Gastroesophageal sphincter (tissue), 3 donors: ENCODE data around the gene MRGPRE.

Source experiments
- CTCF ChIP-seq, 4 experiments: fragments of 200-600 bp in 2 of 4; fragments of 450-650 bp in 2 of 4; sonication (generic) in 1 of 4; IDR thresholded peaks; one replicate each; pipeline ENCODE4 v1.5.1; 2017 to 2019; ENCODE audit warnings: antibody characterized with exemption in 4 of 4, mild to moderate bottlenecking in 2 of 4, moderate library complexity in 2 of 4
- EP300 ChIP-seq: sonication (generic); formaldehyde crosslinking; IDR thresholded peaks from one replicate; pipeline ENCODE4 v1.6.1; 2017; ENCODE audit warnings: antibody characterized with exemption, mild to moderate bottlenecking
- POLR2AphosphoS5 ChIP-seq: sonication (generic); formaldehyde crosslinking; IDR thresholded peaks from one replicate; pipeline ENCODE4 v1.6.1; 2017; ENCODE audit warnings: antibody characterized with exemption

- TF ChIP-seq CTCF (IDR thresholded peaks at IDR 0.05) (no peak), POLR2AphosphoS5 (no peak), EP300 (no peak)
Observed at GRCh38 chr11:3222003-3222855, 10.0 kb downstream of the MRGPRE start.
